GM20000 (cell line): ENCODE measurements around the gene PHGDH.

Experiments used
- DNase-seq: peaks from one replicate; pipeline ENCODE4 v3.0.0; 2012; ENCODE audit warnings: low spot score
- TF ChIP-seq, protein P1 (sequence below): IDR thresholded peaks from 2 replicates; pipeline ENCODE4 v1.5.1; 2012; ENCODE audit warnings: mild to moderate bottlenecking, control low read depth; ENCODE audit errors: extremely low read depth, missing control alignments

PHGDH gene

DNA sequence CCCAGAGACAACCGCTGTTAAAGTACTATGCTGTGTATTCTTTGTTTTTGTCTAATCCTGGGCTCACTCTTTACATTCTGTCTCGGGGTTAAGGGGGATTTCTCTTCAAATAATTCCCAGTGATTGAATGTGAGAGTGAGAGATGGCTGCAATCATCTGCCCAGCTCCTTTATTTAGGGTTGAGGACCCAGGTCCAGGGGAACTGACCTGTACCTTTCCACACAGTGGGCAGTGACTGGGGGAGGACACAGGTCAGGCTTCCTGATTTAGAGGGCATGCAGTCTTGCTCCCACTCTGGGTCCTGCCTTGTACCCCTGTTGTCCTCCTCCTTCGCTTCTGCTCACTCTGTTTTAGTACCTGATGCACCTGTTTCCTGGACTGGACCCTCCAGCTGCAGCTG, 22.0 kb downstream of the PHGDH start:
- no peak for DNase-seq
- TF ChIP-seq, protein P1, sequence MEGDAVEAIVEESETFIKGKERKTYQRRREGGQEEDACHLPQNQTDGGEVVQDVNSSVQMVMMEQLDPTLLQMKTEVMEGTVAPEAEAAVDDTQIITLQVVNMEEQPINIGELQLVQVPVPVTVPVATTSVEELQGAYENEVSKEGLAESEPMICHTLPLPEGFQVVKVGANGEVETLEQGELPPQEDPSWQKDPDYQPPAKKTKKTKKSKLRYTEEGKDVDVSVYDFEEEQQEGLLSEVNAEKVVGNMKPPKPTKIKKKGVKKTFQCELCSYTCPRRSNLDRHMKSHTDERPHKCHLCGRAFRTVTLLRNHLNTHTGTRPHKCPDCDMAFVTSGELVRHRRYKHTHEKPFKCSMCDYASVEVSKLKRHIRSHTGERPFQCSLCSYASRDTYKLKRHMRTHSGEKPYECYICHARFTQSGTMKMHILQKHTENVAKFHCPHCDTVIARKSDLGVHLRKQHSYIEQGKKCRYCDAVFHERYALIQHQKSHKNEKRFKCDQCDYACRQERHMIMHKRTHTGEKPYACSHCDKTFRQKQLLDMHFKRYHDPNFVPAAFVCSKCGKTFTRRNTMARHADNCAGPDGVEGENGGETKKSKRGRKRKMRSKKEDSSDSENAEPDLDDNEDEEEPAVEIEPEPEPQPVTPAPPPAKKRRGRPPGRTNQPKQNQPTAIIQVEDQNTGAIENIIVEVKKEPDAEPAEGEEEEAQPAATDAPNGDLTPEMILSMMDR: no peak

DNA sequence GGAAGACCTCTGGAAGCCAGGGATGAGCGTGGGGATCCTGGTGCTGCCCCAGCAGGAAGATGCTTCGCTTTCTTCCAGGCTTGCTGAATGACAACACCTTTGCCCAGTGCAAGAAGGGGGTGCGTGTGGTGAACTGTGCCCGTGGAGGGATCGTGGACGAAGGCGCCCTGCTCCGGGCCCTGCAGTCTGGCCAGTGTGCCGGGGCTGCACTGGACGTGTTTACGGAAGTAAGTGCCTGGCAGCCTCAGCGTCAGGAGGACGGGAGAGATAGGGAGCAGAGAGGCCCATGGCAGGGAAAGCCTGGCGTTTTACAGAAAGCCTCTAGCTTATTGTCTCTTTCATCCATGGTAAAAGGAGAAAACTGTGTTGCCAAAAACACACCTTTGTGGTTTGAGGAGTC, 23.5 kb downstream of the PHGDH start:
- no peak for DNase-seq
- TF ChIP-seq, protein P1: no peak

DNA sequence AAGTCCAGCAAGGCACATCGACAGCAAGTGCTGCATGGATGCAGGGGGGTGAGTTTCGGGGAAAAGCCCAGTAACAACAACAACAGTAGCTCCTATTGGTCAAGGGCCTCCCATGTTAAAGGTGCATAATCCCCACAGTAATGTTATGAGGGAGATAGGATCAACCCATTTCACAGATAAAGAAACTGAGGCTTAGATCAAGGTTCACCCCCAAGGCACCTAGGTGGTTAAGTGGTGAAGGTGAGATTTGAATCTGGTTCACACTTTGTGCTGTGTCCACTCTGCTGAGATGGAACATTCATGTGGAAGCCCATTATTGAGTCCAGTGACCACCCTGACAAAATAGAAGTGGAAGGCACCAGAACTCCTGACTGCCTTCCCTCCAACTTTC, 24.9 kb downstream of the PHGDH start:
- DNase-seq: no peak
- TF ChIP-seq, protein P1: no peak

DNA sequence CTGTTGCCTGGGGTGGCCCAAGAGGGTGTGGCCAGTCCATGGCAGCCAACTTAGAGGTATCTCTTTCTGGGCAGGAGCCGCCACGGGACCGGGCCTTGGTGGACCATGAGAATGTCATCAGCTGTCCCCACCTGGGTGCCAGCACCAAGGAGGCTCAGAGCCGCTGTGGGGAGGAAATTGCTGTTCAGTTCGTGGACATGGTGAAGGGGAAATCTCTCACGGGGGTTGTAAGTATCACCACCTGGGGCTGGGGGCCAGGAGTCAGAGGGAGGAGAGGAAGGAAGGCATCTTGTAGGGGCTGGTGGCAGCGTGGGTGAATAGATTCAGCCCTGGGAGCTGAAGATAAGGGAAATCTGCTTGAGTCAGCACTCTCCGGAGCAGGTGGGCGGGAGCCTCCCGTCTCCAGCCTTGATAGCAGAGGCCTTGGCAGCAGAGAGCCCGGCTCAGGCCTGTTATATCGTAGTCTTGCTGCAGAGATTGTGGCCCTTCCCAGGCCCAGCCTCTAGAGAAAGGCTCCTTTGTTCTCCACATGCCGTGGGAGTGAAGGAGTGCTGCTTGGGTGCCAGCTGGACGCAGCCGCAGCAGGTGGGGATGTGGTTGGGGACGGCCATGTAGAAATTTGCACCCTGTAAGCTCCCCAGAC, 25.4 kb downstream of the PHGDH start:
- TF ChIP-seq, protein P1: no peak
- DNase-seq: no peak

DNA sequence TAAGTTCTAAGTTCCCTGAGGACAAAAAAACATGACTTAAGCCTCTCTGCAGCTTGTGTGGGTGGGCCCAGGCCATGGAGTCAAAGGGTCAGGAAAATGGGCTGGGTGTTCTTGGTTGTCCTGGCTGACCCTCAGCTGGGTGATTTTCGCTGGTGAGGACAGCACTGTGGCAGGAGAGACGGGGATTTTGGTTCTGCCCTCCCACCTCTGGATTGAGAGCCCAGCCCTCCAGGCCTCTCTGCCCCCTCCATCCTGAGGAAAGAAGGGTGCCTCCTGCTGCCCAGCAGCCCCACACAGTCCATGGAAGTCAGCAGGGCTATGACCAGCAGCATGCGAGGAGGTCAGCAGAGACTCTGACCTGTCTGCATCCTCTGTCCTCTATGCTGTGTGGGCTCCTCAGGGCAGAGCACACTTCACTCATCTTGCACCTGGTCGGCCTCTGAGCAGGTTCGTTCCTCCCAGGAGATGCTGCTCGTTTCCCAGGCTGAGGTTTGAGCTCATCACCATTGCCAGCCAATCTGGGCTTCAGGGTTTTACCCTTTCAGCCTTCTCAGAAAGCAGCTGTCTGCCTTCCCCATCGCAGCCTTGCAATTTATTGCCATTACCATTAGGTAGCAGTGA, 26.5 kb downstream of the PHGDH start:
- TF ChIP-seq, protein P1: no peak
- no peak for DNase-seq

DNA sequence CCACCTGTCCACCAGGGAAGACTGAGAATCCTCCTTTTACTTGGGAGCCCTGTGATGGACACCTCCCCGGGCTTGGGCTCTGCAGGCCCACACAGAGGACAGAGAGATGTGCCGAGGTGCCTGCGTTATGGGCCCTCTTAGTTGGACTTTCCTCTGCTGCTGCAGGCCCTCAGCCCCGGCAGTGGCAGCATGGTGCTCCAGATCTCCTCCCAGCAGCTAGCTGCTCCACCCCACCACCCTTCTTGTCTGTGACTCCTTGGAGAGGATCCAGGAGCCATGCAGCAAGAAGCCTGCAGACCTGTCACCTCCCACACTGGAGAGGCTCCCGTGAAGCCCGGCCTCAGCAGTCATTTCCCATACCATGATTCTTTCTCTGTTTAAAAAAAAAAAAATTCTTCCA, 27.4 kb downstream of the PHGDH start:
- DNase-seq: no peak
- TF ChIP-seq, protein P1: no peak

DNA sequence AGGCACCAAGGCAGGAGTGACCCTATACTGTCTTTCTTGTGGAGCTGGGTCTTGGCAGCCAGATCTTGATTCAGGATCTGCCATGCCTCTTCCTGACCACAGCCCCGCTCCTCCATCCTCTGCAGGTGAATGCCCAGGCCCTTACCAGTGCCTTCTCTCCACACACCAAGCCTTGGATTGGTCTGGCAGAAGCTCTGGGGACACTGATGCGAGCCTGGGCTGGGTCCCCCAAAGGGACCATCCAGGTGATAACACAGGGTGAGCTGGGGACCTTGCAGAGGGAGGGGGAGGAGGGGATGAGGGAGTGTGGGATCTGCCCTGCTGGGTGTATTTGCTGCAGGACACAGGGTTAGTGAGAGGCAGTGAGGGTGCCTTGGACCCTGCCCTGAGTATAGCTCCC, 28.5 kb downstream of the PHGDH start:
- TF ChIP-seq, protein P1: no peak

More for the DNA sequence above, 28.5 kb downstream of the PHGDH start:
- DNase-seq: no peak
